GM20000 (cell line): ENCODE results near the gene LCN9.
A peak's percentile ranks its signal among the peaks of the same experiment; 100 is the strongest.

Source experiments
- DNase-seq: peaks from one replicate; pipeline ENCODE4 v3.0.0; 2012; ENCODE audit warnings: low spot score
- CTCF ChIP-seq: IDR thresholded peaks from 2 replicates; pipeline ENCODE4 v1.5.1; 2012; ENCODE audit warnings: mild to moderate bottlenecking, control low read depth; ENCODE audit errors: extremely low read depth, missing control alignments

LCN9 gene, protein sequence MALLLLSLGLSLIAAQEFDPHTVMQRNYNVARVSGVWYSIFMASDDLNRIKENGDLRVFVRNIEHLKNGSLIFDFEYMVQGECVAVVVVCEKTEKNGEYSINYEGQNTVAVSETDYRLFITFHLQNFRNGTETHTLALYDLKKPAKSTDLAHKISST

GRCh38 chr9:135662758-135663450 is at the start of gene LCN9:
Gene LCN9 (plus strand): TSS chr9:135663309. CDS start chr9:135663322, 13 bp downstream.
- no peak for TF ChIP-seq CTCF
- DNase-seq = no peak

- peak; percentile 16 for DNase-seq
- TF ChIP-seq CTCF = no peak
These were observed 48.9 kb upstream of the LCN9 start for GRCh38 chr9:135613946-135614805.

- no peak for TF ChIP-seq CTCF
- DNase-seq = peak; percentile 18
These were observed 48.1 kb upstream of the LCN9 start for GRCh38 chr9:135614821-135615665.

DNA sequence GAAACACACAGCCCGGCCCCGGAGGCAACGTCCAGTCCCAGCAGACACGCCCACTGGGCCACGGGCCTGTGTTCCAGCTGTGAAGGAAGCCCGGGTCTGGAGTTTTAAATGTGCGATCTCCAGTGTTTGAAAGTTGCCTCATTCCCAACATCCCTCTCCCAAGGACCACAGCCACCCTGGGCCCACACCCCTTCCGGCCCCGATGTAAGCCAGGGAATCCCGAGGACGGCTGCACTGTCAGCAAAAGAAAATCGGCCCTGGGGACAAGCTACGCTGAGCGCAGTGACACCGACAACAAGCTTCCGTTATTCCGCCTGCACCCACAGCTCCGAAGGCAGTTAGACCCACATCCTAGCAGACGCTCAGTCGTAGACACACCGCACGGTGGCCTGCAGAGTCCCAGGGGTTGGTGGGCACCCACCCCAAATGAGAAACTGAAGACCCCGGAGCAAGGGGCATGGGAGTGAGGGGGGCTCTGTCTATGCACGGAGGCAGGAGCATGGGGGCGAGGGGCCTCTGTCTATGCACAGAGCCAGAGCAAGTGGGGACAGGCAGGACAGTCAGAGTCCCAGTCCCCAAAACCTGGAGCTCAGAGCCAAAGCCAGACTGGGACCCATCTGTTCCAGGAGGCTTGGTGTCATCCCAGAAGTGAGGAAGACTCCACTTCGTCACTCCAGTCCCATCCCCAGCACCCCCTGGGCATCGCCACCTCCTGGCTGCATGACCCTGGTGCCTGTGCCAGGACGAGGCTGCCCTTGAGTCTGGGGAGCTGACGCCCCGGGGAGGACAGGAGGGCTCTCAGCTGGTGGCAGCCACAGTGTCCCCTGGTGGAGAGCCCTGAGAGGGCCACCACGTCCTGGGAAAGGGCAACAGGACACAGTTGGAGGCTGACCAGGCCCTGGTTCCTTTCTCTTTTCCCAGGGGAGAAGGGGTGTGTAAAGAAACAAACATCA is 47.2 kb upstream of the LCN9 start:
- DNase-seq = peak; percentile 18
- TF ChIP-seq CTCF = no peak

GRCh38 chr9:135616619-135617537 is 46.2 kb upstream of the LCN9 start:
- no peak for DNase-seq
- no peak for TF ChIP-seq CTCF
